Measurements from ENCODE around the gene STK25. TPM values are rescaled to one million over a fixed set of nuclear protein-coding genes. Genes with fewer than 3 reads are reported as not detected.
A peak's percentile ranks its signal among the peaks of the same experiment; 100 is the strongest.

STK25 gene
- total RNA-seq, 2 experiments from 2014 or later: 76.1 to 81.3 TPM

GRCh38 chr2:241500016-241500415 lies 8.4 kb downstream of the STK25 start:
- no peaks in the 10 kb centered on the region for H3K27me3 Mint-ChIP-seq
- no peak for ATAC-seq (ENCODE audit: poor library complexity)
- TF ChIP-seq CTCF (IDR thresholded peaks at IDR 0.05): no peak
- Histone ChIP-seq H3K9me3 (ENCODE audit: control insufficient read depth in 1 of 2, insufficient read depth in 1 of 2, low read length in 2 of 2) (peaks cover 0 to 6% of the 10 kb centered on the region in 2 experiments), H3K4me1 (ENCODE audit: insufficient read depth, low read length) (no peaks in the 10 kb centered on the region), H3K27me3 (ENCODE audit: control insufficient read depth in 1 of 2, insufficient read depth in 2 of 2, low read length in 2 of 2) (peaks cover 0 to 2% of the 10 kb centered on the region in 2 experiments), H3K36me3 (ENCODE audit: insufficient read depth, low read length) (peaks cover 38% of the 10 kb centered on the region), H3K27ac (ENCODE audit: low read depth in 1 of 2, low read length in 2 of 2) (no peak overlapping the region), H3K4me3 (ENCODE audit: low read length) (no peak overlapping the region)
- H3K4me1 Mint-ChIP-seq (ENCODE audit: low read depth): no peaks in the 10 kb centered on the region
- peaks cover 9% of the 10 kb centered on the region for H3K36me3 Mint-ChIP-seq (ENCODE audit: low read depth)
- ChIA-PET POLR2A (no interaction called here), CTCF (no interaction called here)
- intact Hi-C loops (cut with DNase I, micrococcal nuclease): loop anchor here (5.0 to 10.0 kb wide), 2 partner anchors 115 to 377 kb away; no protein-coding TSS in a partner anchor
- DNase-seq: no peak
- H3K4me3 Mint-ChIP-seq: no peak overlapping the region
- H3K9me3 Mint-ChIP-seq: no peaks in the 10 kb centered on the region
- H3K27ac Mint-ChIP-seq: no peak overlapping the region

- DNase-seq (no peak), ATAC-seq (ENCODE audit: poor library complexity) (no peak)
- Histone ChIP-seq H3K27ac (ENCODE audit: low read depth in 1 of 2, low read length in 2 of 2) (peak overlapping the region in 1 of 2 donors; percentile 82), H3K27me3 (ENCODE audit: control insufficient read depth in 1 of 2, insufficient read depth in 2 of 2, low read length in 2 of 2) (peaks cover 0 to 2% of the 10 kb centered on the region in 2 experiments), H3K4me3 (ENCODE audit: low read length) (no peak overlapping the region), H3K4me1 (ENCODE audit: insufficient read depth, low read length) (no peaks in the 10 kb centered on the region), H3K9me3 (ENCODE audit: control insufficient read depth in 1 of 2, insufficient read depth in 1 of 2, low read length in 2 of 2) (peaks cover 0 to 6% of the 10 kb centered on the region in 2 experiments), H3K36me3 (ENCODE audit: insufficient read depth, low read length) (peaks cover 44% of the 10 kb centered on the region)
- intact Hi-C loops (cut with DNase I, micrococcal nuclease): no loop called here
- Mint-ChIP-seq H3K27me3 (no peaks in the 10 kb centered on the region), H3K27ac (no peak overlapping the region), H3K4me1 (ENCODE audit: low read depth) (no peaks in the 10 kb centered on the region), H3K9me3 (no peaks in the 10 kb centered on the region), H3K36me3 (ENCODE audit: low read depth) (peaks cover 15% of the 10 kb centered on the region), H3K4me3 (no peak overlapping the region)
- POLR2A ChIA-PET: interaction anchor here (1.3 kb wide), 1 partner anchor 8 kb away, joined by 3 read pairs; no protein-coding TSS in a partner anchor
- CTCF ChIA-PET: no interaction called here
- no peak for TF ChIP-seq CTCF (IDR thresholded peaks at IDR 0.05)
Measured at GRCh38 chr2:241499146-241499965, 9.0 kb downstream of the STK25 start.

- ATAC-seq (ENCODE audit: poor library complexity) (no peak), DNase-seq (no peak)
- TF ChIP-seq CTCF (IDR thresholded peaks at IDR 0.05): no peak
- CTCF ChIA-PET: no interaction called here
- no peaks in the 10 kb centered on the region for H3K9me3 Mint-ChIP-seq
- Histone ChIP-seq H3K27ac (ENCODE audit: low read depth in 1 of 2, low read length in 2 of 2) (peak overlapping the region in 1 of 2 donors; percentile 82), H3K4me1 (ENCODE audit: insufficient read depth, low read length) (no peaks in the 10 kb centered on the region), H3K4me3 (ENCODE audit: low read length) (no peak overlapping the region), H3K9me3 (ENCODE audit: control insufficient read depth in 1 of 2, insufficient read depth in 1 of 2, low read length in 2 of 2) (peaks cover 0 to 6% of the 10 kb centered on the region in 2 experiments), H3K27me3 (ENCODE audit: control insufficient read depth in 1 of 2, insufficient read depth in 2 of 2, low read length in 2 of 2) (peaks cover 0 to 2% of the 10 kb centered on the region in 2 experiments), H3K36me3 (ENCODE audit: insufficient read depth, low read length) (peaks cover 45% of the 10 kb centered on the region)
- intact Hi-C loops (cut with DNase I, micrococcal nuclease): no loop called here
- POLR2A ChIA-PET: interaction anchor here (1.3 kb wide), 1 partner anchor 9 kb away, joined by 3 read pairs; no protein-coding TSS in a partner anchor
- no peaks in the 10 kb centered on the region for H3K27me3 Mint-ChIP-seq
- H3K4me1 Mint-ChIP-seq (ENCODE audit: low read depth): no peaks in the 10 kb centered on the region
- H3K4me3 Mint-ChIP-seq: no peak overlapping the region
- peaks cover 21% of the 10 kb centered on the region for H3K36me3 Mint-ChIP-seq (ENCODE audit: low read depth)
- no peak overlapping the region for H3K27ac Mint-ChIP-seq
Measured at GRCh38 chr2:241498115-241499070, 10.0 kb downstream of the STK25 start.
